Fibroblast of skin of scalp (primary cell): Measurements from ENCODE around the gene PEX7.
"Not testable (repeated sequence)": the region's sequence is repeated elsewhere in the genome, so short reads cannot be mapped to it uniquely, and the experiment has no call there.

Experiments used
- DNase-seq: peaks from one replicate; pipeline ENCODE4 v3.0.0-alpha.2; 2013

PEX7 gene

GRCh38 chr6:136901212-136901784 lies 78.9 kb downstream of the PEX7 start:
- DNase-seq: no peak

- DNase-seq: not testable (repeated sequence)
These were observed 82.1 kb downstream of the PEX7 start for GRCh38 chr6:136904477-136904876.

GRCh38 chr6:136914947-136915346 lies 92.6 kb downstream of the PEX7 start:
- DNase-seq: no peak

DNA sequence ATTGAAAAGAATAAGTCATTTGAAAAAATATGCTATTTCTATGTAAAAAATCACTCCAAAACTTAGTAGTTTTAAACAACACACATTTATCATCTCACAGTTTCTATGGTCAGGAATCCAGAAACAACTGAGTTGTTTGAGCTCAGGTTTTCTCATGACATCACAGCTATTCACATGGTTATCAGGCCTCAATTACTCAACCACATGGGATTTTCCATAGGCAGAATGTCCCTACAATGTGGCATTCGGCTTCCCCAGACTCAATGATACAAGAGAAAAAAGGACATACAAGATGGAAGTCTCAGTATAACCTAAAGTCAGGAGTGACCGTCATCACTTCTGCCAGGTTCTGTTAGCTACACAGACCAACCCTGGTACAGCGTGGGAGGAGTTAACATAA lies 96.3 kb downstream of the PEX7 start:
- no peak for DNase-seq

- no peak for DNase-seq
These were observed 97.8 kb downstream of the PEX7 start for GRCh38 chr6:136920216-136920615.

GRCh38 chr6:136920671-136921380 lies 98.4 kb downstream of the PEX7 start:
- no peak for DNase-seq

GRCh38 chr6:136921381-136921935 lies 99.1 kb downstream of the PEX7 start:
- no peak for DNase-seq

DNA sequence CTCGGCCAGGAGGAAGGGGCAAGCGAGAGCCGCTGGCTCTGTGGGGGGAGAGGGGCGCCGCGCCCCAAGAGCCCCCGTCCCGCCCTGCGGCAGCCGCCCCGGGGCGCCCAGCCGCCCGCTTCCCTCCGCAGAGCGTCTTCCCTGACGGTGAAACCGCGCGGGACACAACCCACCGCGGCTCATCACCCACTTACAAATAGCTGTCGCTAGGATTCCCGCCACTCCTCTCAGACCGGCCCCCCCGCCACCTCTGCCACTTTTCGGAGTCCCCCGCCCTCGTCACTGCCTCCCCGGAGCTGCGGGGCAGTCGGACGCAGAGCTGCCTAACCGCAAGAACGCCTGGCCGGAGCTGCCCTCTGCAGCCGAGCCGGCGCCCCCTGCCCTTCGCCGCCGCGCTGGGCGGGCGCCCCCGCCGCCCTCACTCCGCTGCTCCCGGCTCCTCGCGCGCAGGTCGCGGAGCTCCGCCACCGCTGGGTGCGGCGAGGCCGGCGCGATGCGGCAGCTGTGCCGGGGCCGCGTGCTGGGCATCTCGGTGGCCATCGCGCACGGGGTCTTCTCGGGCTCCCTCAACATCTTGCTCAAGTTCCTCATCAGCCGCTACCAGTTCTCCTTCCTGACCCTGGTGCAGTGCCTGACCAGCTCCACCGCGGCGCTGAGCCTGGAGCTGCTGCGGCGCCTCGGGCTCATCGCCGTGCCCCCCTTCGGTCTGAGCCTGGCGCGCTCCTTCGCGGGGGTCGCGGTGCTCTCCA lies 99.7 kb downstream of the PEX7 start, which contains the start of gene SLC35D3:
SLC35D3 (plus strand) TSS at position 366 of the 749 bp plus-strand sequence; CDS start at position 494, 128 bp downstream.
- DNase-seq: no peak

DNA sequence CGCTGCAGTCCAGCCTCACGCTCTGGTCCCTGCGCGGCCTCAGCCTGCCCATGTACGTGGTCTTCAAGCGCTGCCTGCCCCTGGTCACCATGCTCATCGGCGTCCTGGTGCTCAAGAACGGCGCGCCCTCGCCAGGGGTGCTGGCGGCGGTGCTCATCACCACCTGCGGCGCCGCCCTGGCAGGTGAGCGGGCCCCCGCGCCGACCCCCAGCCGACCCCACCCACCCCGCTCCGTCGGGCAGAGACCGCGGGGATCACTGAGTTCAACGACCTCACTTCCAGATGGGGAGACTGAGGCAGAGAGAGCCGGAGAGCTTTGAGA lies 100.3 kb downstream of the PEX7 start:
- no peak for DNase-seq

- no peak for DNase-seq
These were observed 100.9 kb downstream of the PEX7 start for GRCh38 chr6:136923116-136923953.

DNA sequence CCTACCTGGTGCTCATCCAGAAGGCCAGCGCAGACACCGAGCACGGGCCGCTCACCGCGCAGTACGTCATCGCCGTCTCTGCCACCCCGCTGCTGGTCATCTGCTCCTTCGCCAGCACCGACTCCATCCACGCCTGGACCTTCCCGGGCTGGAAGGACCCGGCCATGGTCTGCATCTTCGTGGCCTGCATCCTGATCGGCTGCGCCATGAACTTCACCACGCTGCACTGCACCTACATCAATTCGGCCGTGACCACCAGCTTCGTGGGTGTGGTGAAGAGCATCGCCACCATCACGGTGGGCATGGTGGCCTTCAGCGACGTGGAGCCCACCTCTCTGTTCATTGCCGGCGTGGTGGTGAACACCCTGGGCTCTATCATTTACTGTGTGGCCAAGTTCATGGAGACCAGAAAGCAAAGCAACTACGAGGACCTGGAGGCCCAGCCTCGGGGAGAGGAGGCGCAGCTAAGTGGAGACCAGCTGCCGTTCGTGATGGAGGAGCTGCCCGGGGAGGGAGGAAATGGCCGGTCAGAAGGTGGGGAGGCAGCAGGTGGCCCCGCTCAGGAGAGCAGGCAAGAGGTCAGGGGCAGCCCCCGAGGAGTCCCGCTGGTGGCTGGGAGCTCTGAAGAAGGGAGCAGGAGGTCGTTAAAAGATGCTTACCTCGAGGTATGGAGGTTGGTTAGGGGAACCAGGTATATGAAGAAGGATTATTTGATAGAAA lies 101.7 kb downstream of the PEX7 start:
- no peak for DNase-seq

DNA sequence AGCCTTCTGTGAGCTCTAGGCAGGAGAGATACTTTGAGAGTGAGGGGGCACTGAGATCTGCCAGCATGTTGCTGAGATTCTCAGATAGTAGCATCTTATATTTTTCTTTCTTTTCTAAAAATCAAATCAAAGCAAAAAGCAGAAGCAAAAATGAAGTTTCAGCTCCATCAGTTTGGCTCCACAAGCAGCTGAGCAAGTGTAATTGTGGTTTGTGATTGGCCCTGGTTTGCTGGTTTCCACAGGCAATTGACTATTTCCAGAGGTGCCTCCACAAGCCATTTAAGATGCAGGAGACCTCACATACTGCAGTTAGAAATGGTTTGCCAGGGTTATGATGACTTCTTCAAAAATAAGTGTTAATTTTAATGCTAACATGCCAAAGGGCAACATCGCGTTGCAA lies 104.0 kb downstream of the PEX7 start:
- DNase-seq: no peak

DNA sequence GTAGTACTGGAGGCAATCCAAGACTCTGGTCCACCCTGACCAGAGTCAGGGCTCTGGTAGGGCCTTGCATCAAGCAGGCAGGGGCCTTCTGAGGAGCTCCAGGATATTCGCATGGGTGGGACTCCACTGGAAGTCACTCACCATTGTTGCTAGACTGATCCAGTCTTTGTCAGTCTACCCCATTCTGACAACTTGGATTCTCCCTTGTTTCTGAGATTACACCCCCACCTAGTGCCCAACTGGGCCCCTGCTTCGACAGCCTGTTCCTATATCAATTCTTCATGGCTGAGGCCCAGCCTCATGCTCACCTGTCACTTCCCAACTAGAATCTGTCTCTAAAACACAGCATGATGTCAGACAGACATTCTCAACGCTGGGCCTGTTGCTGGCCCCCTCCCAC lies 104.9 kb downstream of the PEX7 start:
- no peak for DNase-seq

DNA sequence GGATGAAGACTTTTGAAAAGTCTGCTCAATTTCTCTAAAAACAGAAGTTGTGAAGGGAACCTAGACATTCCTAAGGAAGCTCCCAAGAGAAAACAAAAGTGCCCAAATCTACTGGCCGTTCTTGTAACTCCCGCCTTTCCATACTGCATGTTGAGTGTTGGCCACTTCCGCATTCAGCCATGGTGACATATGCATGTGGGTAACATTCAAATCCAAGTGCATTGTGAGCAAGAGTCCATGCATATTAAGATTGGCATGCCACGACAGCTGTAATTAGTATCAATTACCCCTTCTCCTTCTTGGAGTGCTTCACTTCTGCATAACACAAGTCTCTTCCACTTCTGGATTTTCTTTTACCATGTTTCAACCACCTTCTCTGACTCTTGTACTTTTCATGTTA lies 108.1 kb downstream of the PEX7 start:
- DNase-seq: no peak

- DNase-seq: no peak
These were observed 110.2 kb downstream of the PEX7 start for GRCh38 chr6:136932599-136932998.

GRCh38 chr6:136945072-136945471 lies 122.7 kb downstream of the PEX7 start:
- DNase-seq: no peak

GRCh38 chr6:136945711-136946121 lies 123.3 kb downstream of the PEX7 start:
- DNase-seq: no peak

- DNase-seq: no peak
These were observed 124.6 kb downstream of the PEX7 start for GRCh38 chr6:136947037-136947436.

- not testable (repeated sequence) for DNase-seq
These were observed 127.6 kb downstream of the PEX7 start for GRCh38 chr6:136949957-136950356.

GRCh38 chr6:136950436-136951126 lies 128.2 kb downstream of the PEX7 start:
- no peak for DNase-seq

DNA sequence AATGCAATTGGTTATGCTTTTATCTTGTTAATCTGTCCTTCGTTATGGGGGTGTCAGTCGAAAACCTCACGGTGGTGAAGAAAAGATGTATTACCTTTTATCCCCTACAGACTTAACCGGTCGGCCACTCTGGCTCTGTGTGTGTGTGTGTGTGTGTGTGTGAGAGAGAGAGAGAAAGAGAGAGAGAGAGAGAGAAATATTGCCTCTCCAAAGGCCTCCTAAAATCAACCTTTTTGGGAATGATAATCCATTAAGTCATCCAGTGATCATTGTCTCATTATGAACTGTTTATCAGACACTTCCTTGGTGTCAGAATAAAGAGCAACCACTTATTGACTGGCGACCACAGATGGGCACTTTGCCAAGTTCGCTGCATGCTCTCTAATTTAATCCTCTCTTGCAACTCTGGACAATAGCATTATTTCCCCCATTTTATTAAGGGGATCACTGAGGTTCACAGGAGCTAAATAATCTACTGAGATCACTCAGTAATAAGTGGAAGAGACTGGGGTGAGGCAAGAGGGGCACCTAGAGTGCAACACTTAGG lies 130.4 kb downstream of the PEX7 start:
- no peak for DNase-seq
